H9 (cell line): ENCODE data around the gene APOA1. TPM values are rescaled to one million over a fixed set of nuclear protein-coding genes. Genes with fewer than 3 reads are reported as not detected.

Experiments
- DNase-seq: peaks from one replicate; pipeline ENCODE4 v3.0.0-alpha.2; 2017
- H2AFZ ChIP-seq: one replicate; pipeline ENCODE4 v1.6.1; 2013; ENCODE audit warnings: mild to moderate bottlenecking, low read length, control low read depth, moderate library complexity
- H2AK5ac ChIP-seq: 2 replicates; pipeline ENCODE4 v1.6.1; 2013; ENCODE audit warnings: low read length, control low read depth, mixed read lengths; ENCODE audit not compliant: insufficient read length
- H2BK120ac ChIP-seq: one replicate; pipeline ENCODE4 v1.6.1; 2013; ENCODE audit warnings: low read depth, mild to moderate bottlenecking, low read length, control low read depth, inconsistent platforms; ENCODE audit not compliant: poor library complexity, severe bottlenecking
- H2BK12ac ChIP-seq: 2 replicates; pipeline ENCODE4 v1.6.1; 2013; ENCODE audit warnings: low read length, control low read depth, mixed read lengths, low read depth; ENCODE audit not compliant: insufficient read length
- H2BK15ac ChIP-seq: 2 replicates; pipeline ENCODE4 v1.6.1; 2013; ENCODE audit warnings: low read depth, low read length, control low read depth
- H2BK20ac ChIP-seq: one replicate; pipeline ENCODE4 v1.6.1; 2013; ENCODE audit warnings: low read depth, mild to moderate bottlenecking, low read length, control low read depth, inconsistent platforms; ENCODE audit not compliant: poor library complexity, severe bottlenecking
- H2BK5ac ChIP-seq: 2 replicates; pipeline ENCODE4 v1.6.1; 2013; ENCODE audit warnings: low read length, control low read depth, mixed read lengths; ENCODE audit not compliant: insufficient read length
- H3K14ac ChIP-seq: 2 replicates; pipeline ENCODE4 v1.6.1; 2013; ENCODE audit warnings: low read length, control low read depth; ENCODE audit not compliant: insufficient read depth
- H3K18ac ChIP-seq: 2 replicates; pipeline ENCODE4 v1.6.1; 2013; ENCODE audit warnings: low read depth, mild to moderate bottlenecking, mixed read lengths, low read length, control low read depth; ENCODE audit not compliant: insufficient read length
- H3K23ac ChIP-seq: 2 replicates; pipeline ENCODE4 v1.6.1; 2013; ENCODE audit warnings: low read length, control low read depth, mixed read lengths, low read depth; ENCODE audit not compliant: insufficient read length
- H3K23me2 ChIP-seq: 2 replicates; pipeline ENCODE4 v1.6.1; 2013; ENCODE audit warnings: low read depth, mild to moderate bottlenecking, mixed read lengths, low read length, control low read depth; ENCODE audit not compliant: insufficient read length, poor library complexity, severe bottlenecking
- H3K27ac ChIP-seq: 2 replicates; pipeline ENCODE4 v1.5.1; 2013; ENCODE audit warnings: low read length, control low read depth, mixed read lengths, low read depth; ENCODE audit not compliant: insufficient read length
- H3K27me3 ChIP-seq: 2 replicates; pipeline ENCODE4 v1.6.1; 2013; ENCODE audit warnings: low read length, control low read depth, inconsistent platforms; ENCODE audit not compliant: insufficient read depth
- H3K4ac ChIP-seq: 2 replicates; pipeline ENCODE4 v1.6.1; 2013; ENCODE audit warnings: low read depth, mild to moderate bottlenecking, control low read depth, inconsistent platforms, low read length, moderate library complexity
- H3K4me1 ChIP-seq: 2 replicates; pipeline ENCODE4 v1.6.1; 2013; ENCODE audit warnings: low read length, control low read depth, inconsistent platforms; ENCODE audit not compliant: insufficient read depth
- H3K4me2 ChIP-seq: 2 replicates; pipeline ENCODE4 v1.6.1; 2013; ENCODE audit warnings: low read length, control low read depth, mixed read lengths; ENCODE audit not compliant: insufficient read length, insufficient read depth
- H3K56ac ChIP-seq: 2 replicates; pipeline ENCODE4 v1.6.1; 2013; ENCODE audit warnings: low read depth, mild to moderate bottlenecking, mixed read lengths, low read length, control low read depth; ENCODE audit not compliant: insufficient read length
- H3K79me1 ChIP-seq: 2 replicates; pipeline ENCODE4 v1.6.1; 2013; ENCODE audit warnings: low read depth, mild to moderate bottlenecking, moderate library complexity, low read length, control low read depth, inconsistent platforms; ENCODE audit not compliant: insufficient read depth, poor library complexity, severe bottlenecking
- H3K79me2 ChIP-seq: 2 replicates; pipeline ENCODE4 v1.6.1; 2013; ENCODE audit warnings: low read length, control low read depth, inconsistent platforms; ENCODE audit not compliant: insufficient read depth
- H3K9ac ChIP-seq: 2 replicates; pipeline ENCODE4 v1.6.1; 2013; ENCODE audit warnings: low read length, control low read depth, mixed read lengths; ENCODE audit not compliant: insufficient read length; ENCODE audit errors: extremely low read depth
- H3K9me3 ChIP-seq: one replicate; pipeline ENCODE4 v1.6.1; 2013; ENCODE audit warnings: low read depth, low read length, inconsistent platforms; ENCODE audit not compliant: control insufficient read depth
- H3T11ph ChIP-seq: one replicate; pipeline ENCODE4 v1.6.1; 2013; ENCODE audit warnings: mild to moderate bottlenecking, low read length, control low read depth, inconsistent platforms
- H4K20me1 ChIP-seq: one replicate; pipeline ENCODE4 v1.6.1; 2013; ENCODE audit not compliant: control insufficient read depth, insufficient read length, insufficient read depth
- H4K5ac ChIP-seq: 2 replicates; pipeline ENCODE4 v1.6.1; 2013; ENCODE audit warnings: low read depth, mild to moderate bottlenecking, mixed read lengths, low read length, control low read depth; ENCODE audit not compliant: insufficient read length
- H4K8ac ChIP-seq: replicated peaks from 2 replicates; pipeline ENCODE4 v1.6.1; 2013; ENCODE audit warnings: low read length, control low read depth, mixed read lengths, low read depth; ENCODE audit not compliant: insufficient read length
- H4K91ac ChIP-seq: 2 replicates; pipeline ENCODE4 v1.6.1; 2013; ENCODE audit warnings: low read depth, mild to moderate bottlenecking, moderate library complexity, mixed read lengths, low read length, control low read depth; ENCODE audit not compliant: insufficient read length
- H3K27ac Mint-ChIP-seq, 3 experiments: 2 replicates in 2 of 3; 3 replicates in 1 of 3; pipeline ENCODE4 v1.8.0; 2020 to 2021; ENCODE audit warnings: mixed read lengths in 3 of 3, mild to moderate bottlenecking in 1 of 3, moderate library complexity in 1 of 3
- H3K27me3 Mint-ChIP-seq: 2 replicates; pipeline ENCODE4 v1.8.0; 2021; ENCODE audit warnings: low read depth, mild to moderate bottlenecking, moderate library complexity, mixed read lengths
- H3K36me3 Mint-ChIP-seq, 3 experiments: 2 replicates in 2 of 3; 3 replicates in 1 of 3; pipeline ENCODE4 v1.8.0; 2020 to 2021; ENCODE audit warnings: low read depth in 3 of 3, mixed read lengths in 3 of 3; ENCODE audit not compliant: insufficient read depth in 1 of 3
- H3K4me1 Mint-ChIP-seq, 2 experiments: 2 replicates each; pipeline ENCODE4 v1.8.0; 2020; ENCODE audit warnings: mixed read lengths in 2 of 2
- H3K4me3 Mint-ChIP-seq, 2 experiments: 2 replicates in 1 of 2; 3 replicates in 1 of 2; pipeline ENCODE4 v1.8.0; 2020 to 2021; ENCODE audit warnings: mild to moderate bottlenecking in 2 of 2, mixed read lengths in 2 of 2, moderate library complexity in 1 of 2
- H3K9me3 Mint-ChIP-seq, 2 experiments: 2 replicates in 1 of 2; 3 replicates in 1 of 2; pipeline ENCODE4 v1.8.0; 2020; ENCODE audit warnings: mild to moderate bottlenecking in 2 of 2, mixed read lengths in 2 of 2, moderate library complexity in 1 of 2
- CTCF ChIP-seq: fragments of 200-600 bp; sonication (generic); conservative IDR thresholded peaks from 3 replicates; pipeline ENCODE4 v1.8.0; 2021; ENCODE audit warnings: antibody characterized with exemption, mild to moderate bottlenecking
- WGBS: extraction: QIAGEN DNeasy Blood & Tissue Kit; methylation state at CpG from one replicate; pipeline ENCODE4 v1.1.7; 2013; ENCODE audit warnings: missing lambda C conversion rate, low lambda C conversion rate, mixed read lengths; ENCODE audit not compliant: insufficient read length; ENCODE audit errors: extremely low coverage; 5-methylcytosine and 5-hydroxymethylcytosine counted together
- total RNA-seq: library from RNA; stranded (reverse); gene quantifications from 2 replicates; pipeline ENCODE4 v1.2.1, GENCODE V29; 2021

Gene APOA1
- total RNA-seq, 1 experiment from 2014 or later, result 0.68 TPM

- no peak within 1 kb of the TSS for H2BK15ac ChIP-seq
- H2BK5ac ChIP-seq, result no peak within 1 kb of the TSS
- H3K9ac ChIP-seq, result no peak within 1 kb of the TSS
- H3K4me2 ChIP-seq, result no peak within 1 kb of the TSS
- H3K36me3 Mint-ChIP-seq, result no peaks in the 10 kb centered on the region
- H3K79me2 ChIP-seq, result no peaks in the 10 kb centered on the region
- no peak within 1 kb of the TSS for H3K18ac ChIP-seq
- H4K5ac ChIP-seq, result no peak within 1 kb of the TSS
- H2BK12ac ChIP-seq, result no peak within 1 kb of the TSS
- TF ChIP-seq CTCF, result no peak
- H2AFZ ChIP-seq, result no peak within 1 kb of the TSS
- no peak for DNase-seq
- no peaks in the 10 kb centered on the region for H3K27me3 ChIP-seq
- H3K9me3 Mint-ChIP-seq, result peaks cover 3 to 5% of the 10 kb centered on the region in 2 experiments; a peak in 3 of 5 replicates
- no peak within 1 kb of the TSS for H3K4ac ChIP-seq
- H3K27ac Mint-ChIP-seq, result no peak within 1 kb of the TSS
- no peak within 1 kb of the TSS; the same call in 1 of the 2 replicates for H3K14ac ChIP-seq
- peaks cover 23% of the 10 kb centered on the region for H3K27me3 Mint-ChIP-seq
- no peak within 1 kb of the TSS for H3K27ac ChIP-seq
- no peak within 1 kb of the TSS for H3K4me3 Mint-ChIP-seq
- H2BK20ac ChIP-seq, result no peak within 1 kb of the TSS
- peaks cover under 1 to 7% of the 10 kb centered on the region in 2 experiments; a peak in 3 of 4 replicates for H3K4me1 Mint-ChIP-seq
- H3T11ph ChIP-seq, result no peak within 1 kb of the TSS
- no peaks in the 10 kb centered on the region for H3K23me2 ChIP-seq
- H3K4me1 ChIP-seq, result no peaks in the 10 kb centered on the region
- no CpG with 5 or more reads among the region's 9 CpGs for WGBS
- H3K9me3 ChIP-seq, result no peaks in the 10 kb centered on the region
- H4K20me1 ChIP-seq, result no peaks in the 10 kb centered on the region
- H4K91ac ChIP-seq, result no peak within 1 kb of the TSS
- no peak within 1 kb of the TSS for H3K23ac ChIP-seq
- no peak within 1 kb of the TSS for H3K56ac ChIP-seq
- H2BK120ac ChIP-seq, result no peak within 1 kb of the TSS
- H2AK5ac ChIP-seq, result no peak within 1 kb of the TSS
- no peak within 1 kb of the TSS for H4K8ac ChIP-seq
- H3K79me1 ChIP-seq, result no peaks in the 10 kb centered on the region
Measured at GRCh38 chr11:116829525-116830183, 7.8 kb downstream of the APOA1 start, which contains the start of gene APOC3. Gene APOC3 (plus strand): TSS chr11:116829907. CDS start chr11:116830583, 676 bp downstream.
